ENCODE measurements around the gene ATP23.

DNA sequence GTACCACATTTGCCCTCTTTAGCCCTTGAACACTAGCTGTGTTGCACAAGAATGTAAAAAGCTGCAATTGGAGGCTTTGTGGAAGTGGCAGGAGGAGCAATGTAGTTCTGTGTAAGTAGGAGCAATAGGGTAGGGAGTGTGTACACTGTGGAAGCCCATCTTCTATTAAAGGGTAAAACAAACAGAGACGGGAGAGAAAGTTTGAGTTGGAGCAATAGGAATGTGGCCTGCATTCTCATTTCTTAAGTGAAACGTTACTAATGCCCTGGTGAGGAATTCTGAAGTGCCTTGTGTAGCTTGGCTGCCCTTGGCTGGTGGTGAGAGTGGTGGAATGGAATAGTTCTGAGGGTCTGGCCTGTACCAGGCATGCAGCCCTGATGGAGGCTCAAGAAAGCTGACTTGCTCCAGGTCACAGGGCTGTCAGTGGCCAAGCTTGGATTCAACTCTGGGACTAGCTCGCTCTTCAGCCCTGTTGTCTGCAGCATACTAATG lies 38.8 kb upstream of the ATP23 start:
- TF ChIP-seq, protein P1, sequence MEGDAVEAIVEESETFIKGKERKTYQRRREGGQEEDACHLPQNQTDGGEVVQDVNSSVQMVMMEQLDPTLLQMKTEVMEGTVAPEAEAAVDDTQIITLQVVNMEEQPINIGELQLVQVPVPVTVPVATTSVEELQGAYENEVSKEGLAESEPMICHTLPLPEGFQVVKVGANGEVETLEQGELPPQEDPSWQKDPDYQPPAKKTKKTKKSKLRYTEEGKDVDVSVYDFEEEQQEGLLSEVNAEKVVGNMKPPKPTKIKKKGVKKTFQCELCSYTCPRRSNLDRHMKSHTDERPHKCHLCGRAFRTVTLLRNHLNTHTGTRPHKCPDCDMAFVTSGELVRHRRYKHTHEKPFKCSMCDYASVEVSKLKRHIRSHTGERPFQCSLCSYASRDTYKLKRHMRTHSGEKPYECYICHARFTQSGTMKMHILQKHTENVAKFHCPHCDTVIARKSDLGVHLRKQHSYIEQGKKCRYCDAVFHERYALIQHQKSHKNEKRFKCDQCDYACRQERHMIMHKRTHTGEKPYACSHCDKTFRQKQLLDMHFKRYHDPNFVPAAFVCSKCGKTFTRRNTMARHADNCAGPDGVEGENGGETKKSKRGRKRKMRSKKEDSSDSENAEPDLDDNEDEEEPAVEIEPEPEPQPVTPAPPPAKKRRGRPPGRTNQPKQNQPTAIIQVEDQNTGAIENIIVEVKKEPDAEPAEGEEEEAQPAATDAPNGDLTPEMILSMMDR (optimal IDR thresholded peaks at IDR 0.05 in 1 of 3, IDR thresholded peaks at IDR 0.05 in 1 of 3, conservative IDR thresholded peaks at IDR 0.05 in 1 of 3; ENCODE audit: extremely low read depth in 1 of 3, insufficient read depth in 2 of 3, low read length in 3 of 3): no peak
- no peak for TF ChIP-seq EZH2 (IDR thresholded peaks at IDR 0.05; ENCODE audit: low read length)

Measured in keratinocyte (primary cell).